ENCODE results near the gene EPSTI1. TPM values are rescaled to one million over a fixed set of nuclear protein-coding genes. Genes with fewer than 3 reads are reported as not detected.
A peak's percentile ranks its signal among the peaks of the same experiment; 100 is the strongest.

EPSTI1 gene
- total and polyA plus RNA-seq, 8 donors: 3.5 to 115 (median 5.2) TPM; not detected in 1

DNA sequence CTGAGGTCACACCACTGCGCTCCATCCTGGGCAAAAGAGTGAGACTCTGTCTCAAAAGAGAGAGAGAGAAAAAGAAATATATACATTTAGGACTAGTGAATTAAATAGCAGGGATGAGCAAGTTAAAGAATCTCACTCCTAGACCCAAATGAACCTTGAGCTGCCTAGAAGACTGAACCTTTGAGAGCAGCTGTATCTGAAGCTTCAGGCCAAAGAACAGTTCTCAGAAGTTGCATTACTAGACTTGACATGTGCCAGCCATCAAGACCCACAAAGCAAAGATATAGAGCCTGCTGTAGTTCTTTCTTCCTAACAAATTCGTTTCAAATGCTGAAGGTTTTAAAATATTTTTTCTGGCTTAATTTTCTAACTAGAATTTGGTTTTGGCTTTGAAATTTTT is 47.9 kb upstream of the EPSTI1 start:
- 92 to 97% (median 94%) methylated on average over 2 of the region's 2 CpGs for WGBS, 5 donors
- Histone ChIP-seq H3K27ac (no peak overlapping the region), H3K4me1 (peaks cover 4 to 58% (median 18%) of the 10 kb centered on the region in 4 donors), H3K9me3 (no peaks in the 10 kb centered on the region), H3K27me3 (no peaks in the 10 kb centered on the region), H3K36me3 (peaks cover 0 to 10% (median 2%) of the 10 kb centered on the region in 4 donors), H3K4me3 (no peak overlapping the region)
- no peak for DNase-seq
- TF ChIP-seq, protein P1, sequence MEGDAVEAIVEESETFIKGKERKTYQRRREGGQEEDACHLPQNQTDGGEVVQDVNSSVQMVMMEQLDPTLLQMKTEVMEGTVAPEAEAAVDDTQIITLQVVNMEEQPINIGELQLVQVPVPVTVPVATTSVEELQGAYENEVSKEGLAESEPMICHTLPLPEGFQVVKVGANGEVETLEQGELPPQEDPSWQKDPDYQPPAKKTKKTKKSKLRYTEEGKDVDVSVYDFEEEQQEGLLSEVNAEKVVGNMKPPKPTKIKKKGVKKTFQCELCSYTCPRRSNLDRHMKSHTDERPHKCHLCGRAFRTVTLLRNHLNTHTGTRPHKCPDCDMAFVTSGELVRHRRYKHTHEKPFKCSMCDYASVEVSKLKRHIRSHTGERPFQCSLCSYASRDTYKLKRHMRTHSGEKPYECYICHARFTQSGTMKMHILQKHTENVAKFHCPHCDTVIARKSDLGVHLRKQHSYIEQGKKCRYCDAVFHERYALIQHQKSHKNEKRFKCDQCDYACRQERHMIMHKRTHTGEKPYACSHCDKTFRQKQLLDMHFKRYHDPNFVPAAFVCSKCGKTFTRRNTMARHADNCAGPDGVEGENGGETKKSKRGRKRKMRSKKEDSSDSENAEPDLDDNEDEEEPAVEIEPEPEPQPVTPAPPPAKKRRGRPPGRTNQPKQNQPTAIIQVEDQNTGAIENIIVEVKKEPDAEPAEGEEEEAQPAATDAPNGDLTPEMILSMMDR (IDR thresholded peaks at IDR 0.05): no peak
- TF ChIP-seq POLR2AphosphoS5 (IDR thresholded peaks at IDR 0.05) (no peak), POLR2A (IDR thresholded peaks at IDR 0.05) (no peak), EP300 (IDR thresholded peaks at IDR 0.05) (no peak)
- intact Hi-C loops (cut with DNase I; ENCODE audit: low total_unique reads): no loop called here

DNA sequence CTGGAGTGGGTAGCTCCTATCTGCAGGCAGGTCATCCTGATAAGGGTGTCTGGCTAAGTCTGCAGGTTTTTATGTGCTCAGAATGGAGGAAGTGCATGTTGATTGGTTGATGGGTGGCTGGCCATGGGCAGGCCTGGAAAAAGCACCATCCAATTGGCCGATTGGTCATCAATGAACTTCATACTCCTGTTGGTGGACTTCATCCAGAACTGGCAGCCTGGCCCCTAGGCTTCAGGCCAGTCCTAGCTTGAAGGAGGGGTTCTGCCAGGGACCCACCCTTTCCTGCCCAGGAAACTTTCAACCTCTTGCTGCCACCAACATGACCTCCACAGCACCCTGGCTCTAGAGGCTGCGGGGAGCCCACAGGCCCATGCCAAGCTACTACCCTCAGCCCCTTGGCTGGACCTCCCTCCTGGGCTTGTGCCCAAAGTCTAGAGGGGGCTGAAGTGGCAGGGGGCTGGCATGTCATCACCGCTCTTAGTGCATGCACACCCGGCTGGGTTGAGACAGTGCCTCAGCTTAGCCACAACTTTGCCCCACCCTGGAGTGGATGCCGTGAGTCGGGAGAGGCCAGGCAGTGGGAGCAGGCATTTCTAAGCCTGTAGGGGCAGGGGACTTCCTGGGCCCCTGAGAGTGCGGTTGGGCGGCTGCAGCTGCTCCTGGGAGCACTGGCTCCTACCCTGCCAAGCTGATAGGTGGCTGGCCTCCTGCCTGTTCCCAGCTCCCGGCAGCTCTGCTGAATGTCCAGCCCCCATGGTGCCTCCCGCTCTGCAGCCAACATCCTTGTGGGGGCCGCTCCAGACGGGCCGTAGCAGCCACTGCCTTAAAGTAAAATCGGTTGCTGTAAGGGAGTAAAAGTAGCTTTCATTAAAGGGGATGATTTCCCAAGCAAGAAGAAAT is 44.6 kb upstream of the EPSTI1 start:
- TF ChIP-seq EP300 (IDR thresholded peaks at IDR 0.05): no peak
- Histone ChIP-seq H3K27me3 (no peaks in the 10 kb centered on the region), H3K4me3 (no peak overlapping the region), H3K9me3 (no peaks in the 10 kb centered on the region), H3K27ac (no peak overlapping the region), H3K36me3 (peaks cover 0 to 23% (median 15%) of the 10 kb centered on the region in 4 donors), H3K4me1 (peaks cover 0 to 39% (median 10%) of the 10 kb centered on the region in 4 donors)
- WGBS, 5 donors: 69 to 94% (median 88%) methylated on average over 8 to 14 of the region's 14 CpGs
- DNase-seq: peak in 1 of 2 donors; percentile 46
- intact Hi-C loops (cut with DNase I; ENCODE audit: low total_unique reads): no loop called here

DNA sequence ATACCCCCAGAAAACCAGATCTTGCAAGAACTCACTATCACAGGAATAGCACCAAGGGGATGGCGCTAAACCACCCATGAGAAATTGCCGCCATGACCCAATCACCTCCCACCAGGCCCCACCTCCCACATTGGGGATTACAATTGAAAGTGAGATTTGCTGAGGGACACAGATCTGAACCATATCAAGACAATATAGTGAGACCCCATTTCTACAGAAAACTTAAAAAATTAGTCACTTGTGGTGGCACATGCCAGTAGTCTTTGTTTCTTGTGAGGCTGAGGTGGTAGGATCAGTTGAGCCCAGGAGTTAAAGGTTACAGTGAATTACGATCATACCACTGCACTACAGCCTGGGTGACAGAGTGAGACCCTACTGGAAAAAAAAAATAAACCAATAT is 41.0 kb upstream of the EPSTI1 start:
- H3K4me3 ChIP-seq: no peak overlapping the region
- no peak for TF ChIP-seq POLR2AphosphoS5 (IDR thresholded peaks at IDR 0.05)
- TF ChIP-seq, protein P1 (IDR thresholded peaks at IDR 0.05): no peak
- TF ChIP-seq EP300 (IDR thresholded peaks at IDR 0.05): no peak
- TF ChIP-seq POLR2A (IDR thresholded peaks at IDR 0.05): no peak
- no peaks in the 10 kb centered on the region for H3K9me3 ChIP-seq
- DNase-seq: no peak
- H3K36me3 ChIP-seq: peaks cover 0 to 30% (median 21%) of the 10 kb centered on the region in 4 donors
- peaks cover 0 to 29% (median 8%) of the 10 kb centered on the region in 4 donors for H3K4me1 ChIP-seq
- 91 to 98% (median 94%) methylated on average over 3 of the region's 3 CpGs for WGBS, 5 donors
- intact Hi-C loops (cut with DNase I; ENCODE audit: low total_unique reads): no loop called here
- H3K27me3 ChIP-seq: no peaks in the 10 kb centered on the region
- H3K27ac ChIP-seq: no peak overlapping the region

DNA sequence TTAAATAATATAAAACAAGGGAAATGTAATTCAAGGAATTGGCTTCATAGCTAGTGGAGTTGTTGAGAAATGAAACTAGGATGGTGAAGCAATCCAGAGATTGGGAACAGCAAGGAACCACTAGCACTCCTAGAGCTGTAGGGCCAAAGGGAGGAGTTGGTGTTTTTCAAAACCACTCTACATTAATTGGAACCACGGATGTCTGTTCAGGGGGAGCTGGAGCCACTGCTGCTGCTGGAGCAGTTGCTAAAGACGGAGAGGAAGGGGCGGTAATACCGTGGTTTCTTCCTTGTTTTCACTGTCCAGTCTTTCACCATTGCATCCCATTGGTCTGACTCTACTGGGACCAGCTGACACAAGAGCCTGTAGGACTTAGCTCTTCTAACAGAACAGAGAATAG is 39.8 kb upstream of the EPSTI1 start:
- no peak for TF ChIP-seq POLR2A (IDR thresholded peaks at IDR 0.05)
- no peak for TF ChIP-seq POLR2AphosphoS5 (IDR thresholded peaks at IDR 0.05)
- TF ChIP-seq, protein P1 (IDR thresholded peaks at IDR 0.05): no peak
- no peak for TF ChIP-seq EP300 (IDR thresholded peaks at IDR 0.05)
- Histone ChIP-seq H3K9me3 (no peaks in the 10 kb centered on the region), H3K27ac (no peak overlapping the region), H3K4me3 (no peak overlapping the region), H3K36me3 (peaks cover 0 to 36% (median 25%) of the 10 kb centered on the region in 4 donors), H3K27me3 (no peaks in the 10 kb centered on the region), H3K4me1 (peaks cover 0 to 26% (median 12%) of the 10 kb centered on the region in 4 donors)
- intact Hi-C loops (cut with DNase I; ENCODE audit: low total_unique reads): no loop called here
- 84 to 98% (median 92%) methylated on average over 4 of the region's 4 CpGs for WGBS, 5 donors
- DNase-seq: no peak

DNA sequence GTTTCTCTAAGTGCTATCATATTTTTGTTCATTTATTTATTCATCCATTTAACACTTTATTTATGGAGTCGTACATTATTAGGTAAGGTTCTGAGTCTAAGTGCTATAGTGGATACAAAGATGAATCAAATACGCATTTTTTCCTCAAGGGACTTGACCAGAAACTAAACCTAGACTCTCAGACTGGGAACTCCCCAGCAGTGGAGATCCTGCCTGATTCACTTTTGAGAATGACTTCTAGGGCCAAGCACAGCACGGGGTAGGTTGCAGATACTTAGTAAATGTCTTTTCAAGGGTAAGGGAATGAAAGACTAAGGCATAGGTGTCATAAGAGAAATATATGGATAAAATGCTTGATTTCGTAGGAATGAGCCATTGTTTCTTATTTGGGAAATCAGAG is 38.5 kb upstream of the EPSTI1 start:
- H3K27ac ChIP-seq: no peak overlapping the region
- no peak for DNase-seq
- H3K36me3 ChIP-seq: peaks cover 0 to 27% (median 23%) of the 10 kb centered on the region in 4 donors
- no peaks in the 10 kb centered on the region for H3K9me3 ChIP-seq
- H3K4me1 ChIP-seq: peaks cover 0 to 30% (median 13%) of the 10 kb centered on the region in 4 donors
- TF ChIP-seq POLR2A (IDR thresholded peaks at IDR 0.05): no peak
- TF ChIP-seq, protein P1 (IDR thresholded peaks at IDR 0.05): no peak
- no peak for TF ChIP-seq POLR2AphosphoS5 (IDR thresholded peaks at IDR 0.05)
- TF ChIP-seq EP300 (IDR thresholded peaks at IDR 0.05): no peak
- WGBS, 5 donors: 87 to 95% (median 93%) methylated on average over 4 of the region's 4 CpGs
- H3K27me3 ChIP-seq: no peaks in the 10 kb centered on the region
- intact Hi-C loops (cut with DNase I; ENCODE audit: low total_unique reads): no loop called here
- H3K4me3 ChIP-seq: no peak overlapping the region
